HG03095 (cell line): ENCODE measurements around the gene EIF4G3.
"Not testable (repeated sequence)": the region's sequence is repeated elsewhere in the genome, so short reads cannot be mapped to it uniquely, and the experiment has no call there.

Source experiments
- ATAC-seq: cut with Tn5 transposase; IDR thresholded peaks from one replicate; pipeline ENCODE4 v1.9.1; 2021; ENCODE audit warnings: moderate library complexity; ENCODE audit not compliant: unreplicated experiment

EIF4G3 gene

GRCh38 chr1:20885121-20885520, 291.6 kb downstream of the EIF4G3 start:
- no peak for ATAC-seq

DNA sequence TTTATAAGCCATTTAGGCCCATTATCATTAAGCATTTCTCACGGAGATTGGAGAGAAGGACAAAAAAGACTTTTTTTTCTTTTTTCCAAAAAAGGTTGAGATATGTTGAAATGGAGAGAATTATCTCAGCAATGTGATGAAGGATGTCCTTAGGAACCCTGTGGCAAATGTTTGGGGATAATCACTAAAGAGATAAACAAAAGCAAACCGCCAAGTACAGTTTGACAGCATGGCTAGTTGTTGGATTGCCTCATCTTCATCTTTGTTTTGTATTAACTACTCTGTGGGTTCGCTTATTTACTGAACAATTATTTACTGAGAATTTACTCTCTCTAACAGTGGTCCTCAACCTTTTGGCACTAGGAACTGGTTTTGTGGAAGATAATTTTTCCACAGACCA, 292.2 kb downstream of the EIF4G3 start:
- ATAC-seq, result no peak

DNA sequence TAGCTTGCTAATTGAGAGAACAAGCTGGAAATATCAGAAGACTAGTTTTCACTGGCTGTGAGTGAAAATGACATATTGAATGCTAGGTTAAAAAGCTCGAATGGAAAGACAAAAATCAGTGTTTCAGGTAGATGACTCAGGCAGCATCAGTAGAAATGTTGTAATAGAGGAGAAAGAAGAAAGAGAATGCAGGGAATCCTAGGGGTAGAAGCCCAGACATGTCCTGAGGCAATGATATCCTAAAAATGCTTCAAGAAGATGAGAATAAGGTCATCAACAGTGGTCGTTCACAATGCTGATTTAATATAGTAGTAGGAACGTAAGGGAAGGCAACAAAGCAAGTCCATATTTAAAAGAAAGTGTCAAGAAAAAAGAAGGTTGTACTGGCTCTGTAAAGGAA, 292.9 kb downstream of the EIF4G3 start:
- no peak for ATAC-seq

- no peak for ATAC-seq
These were observed 293.9 kb downstream of the EIF4G3 start for GRCh38 chr1:20882837-20883236.

DNA sequence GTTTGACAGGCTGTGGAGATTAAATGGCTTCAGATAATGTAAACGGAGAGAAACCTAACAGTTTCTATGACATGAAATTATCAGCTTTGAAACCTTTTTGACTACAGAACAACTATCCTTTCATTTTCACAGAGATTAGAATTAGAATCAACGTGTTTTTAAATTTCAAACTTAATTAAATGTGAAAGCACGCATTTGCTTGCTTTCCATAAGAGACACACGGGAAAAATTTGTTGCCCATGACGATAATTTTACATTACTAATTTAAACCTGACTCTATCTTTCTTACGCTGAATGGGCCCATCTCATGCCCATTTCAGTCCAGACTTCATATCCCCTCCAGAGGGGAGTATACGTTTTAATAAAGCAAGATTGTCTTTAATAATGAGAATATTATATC, 297.9 kb downstream of the EIF4G3 start:
- no peak for ATAC-seq

DNA sequence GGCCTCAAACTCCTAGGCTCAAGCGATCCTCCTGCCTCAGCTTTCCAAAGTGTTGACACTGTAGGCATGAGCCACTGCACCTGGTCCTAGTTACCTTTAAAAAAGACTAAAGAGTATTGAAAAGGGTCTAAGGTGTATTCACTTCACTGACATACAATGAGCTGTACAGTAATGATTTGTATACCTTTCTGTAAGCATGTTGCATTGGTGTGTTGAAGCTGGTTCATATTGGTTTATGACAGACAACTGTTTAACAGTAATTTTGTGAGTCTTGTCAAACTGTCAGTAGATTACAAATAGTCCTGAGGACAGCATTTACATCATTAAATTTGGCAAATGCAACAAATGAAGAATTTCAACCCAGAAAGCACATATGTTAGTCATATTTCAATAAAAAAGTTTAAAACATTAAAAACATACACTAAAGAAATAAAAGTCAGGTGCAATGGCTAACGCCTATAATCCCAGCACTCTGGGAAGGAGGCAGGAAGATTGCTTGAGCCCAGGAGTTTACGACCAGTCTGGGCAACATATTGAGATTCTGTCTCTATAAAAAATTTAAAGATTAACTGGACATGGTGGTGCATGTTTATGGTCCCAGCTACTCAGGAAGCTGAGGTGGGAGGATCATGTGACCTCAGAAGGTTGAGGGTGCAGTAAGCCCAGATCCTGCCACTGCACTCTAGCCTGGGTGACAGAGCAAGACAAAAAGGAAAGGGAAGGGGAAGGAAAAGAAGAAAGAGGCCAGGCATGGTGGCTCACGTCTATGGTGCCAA, 301.3 kb downstream of the EIF4G3 start:
- no peak for ATAC-seq

- no peak for ATAC-seq
These were observed 303.4 kb downstream of the EIF4G3 start for GRCh38 chr1:20873311-20873710.

GRCh38 chr1:20871419-20871818, 305.3 kb downstream of the EIF4G3 start:
- ATAC-seq, result no peak

DNA sequence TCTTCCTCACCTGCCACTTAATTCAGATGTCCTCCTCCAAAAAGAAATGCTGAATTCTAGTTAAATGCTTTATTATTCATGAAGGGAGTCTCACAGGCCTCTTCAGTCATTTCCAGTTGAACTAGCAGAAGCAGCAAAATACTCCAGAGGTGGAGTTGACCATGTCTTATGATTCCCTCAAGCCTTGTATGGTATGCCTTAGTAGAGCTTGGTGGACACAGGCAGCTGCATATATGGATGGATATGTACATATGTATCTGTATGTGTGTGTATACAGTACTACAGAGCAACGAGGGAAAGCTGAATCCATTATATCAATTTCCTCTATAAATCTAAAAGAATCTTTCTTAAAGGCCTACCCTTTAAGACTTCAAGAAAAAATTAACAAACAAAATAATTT, 306.0 kb downstream of the EIF4G3 start:
- no peak for ATAC-seq

DNA sequence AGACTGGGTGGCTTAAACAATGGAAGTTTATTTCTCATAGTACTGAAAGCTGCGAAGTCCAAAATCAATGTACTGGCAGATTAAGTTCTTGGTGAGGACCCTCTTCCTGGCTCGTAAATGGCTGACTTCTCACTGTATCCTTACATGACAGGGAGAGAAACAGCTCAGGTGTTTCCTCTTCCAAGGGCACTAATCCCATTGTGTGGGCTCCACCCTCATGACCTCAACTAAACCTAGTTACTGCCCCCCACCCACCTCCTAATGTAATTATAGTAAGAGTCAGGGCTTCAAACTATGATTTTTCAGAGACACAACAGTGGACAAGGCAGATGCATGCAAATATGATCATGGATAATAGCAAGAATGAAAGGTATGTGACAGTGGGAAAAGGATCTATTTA, 308.4 kb downstream of the EIF4G3 start:
- no peak for ATAC-seq

- no peak for ATAC-seq
These were observed 308.9 kb downstream of the EIF4G3 start for GRCh38 chr1:20867847-20868246.

DNA sequence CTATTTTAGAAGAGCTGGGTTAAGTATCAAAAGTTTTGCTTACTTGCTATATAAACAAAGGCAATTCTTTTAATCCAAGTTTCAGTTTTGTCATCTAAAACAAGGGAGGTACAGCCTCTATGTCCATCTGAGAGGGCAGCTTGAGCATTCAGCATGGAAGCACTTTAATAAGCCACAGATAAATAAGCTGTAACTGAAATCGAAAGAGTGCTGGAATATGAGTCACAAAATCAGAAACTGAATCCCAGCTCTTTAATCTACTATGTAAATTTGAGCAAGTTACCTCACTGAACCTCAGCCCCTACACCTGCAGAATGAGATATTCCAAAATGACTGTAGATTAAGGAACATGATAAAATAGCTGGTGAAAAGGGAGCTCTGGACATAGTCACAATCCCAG, 309.6 kb downstream of the EIF4G3 start:
- ATAC-seq, result no peak

- no peak for ATAC-seq
These were observed 311.7 kb downstream of the EIF4G3 start for GRCh38 chr1:20865001-20865400.

DNA sequence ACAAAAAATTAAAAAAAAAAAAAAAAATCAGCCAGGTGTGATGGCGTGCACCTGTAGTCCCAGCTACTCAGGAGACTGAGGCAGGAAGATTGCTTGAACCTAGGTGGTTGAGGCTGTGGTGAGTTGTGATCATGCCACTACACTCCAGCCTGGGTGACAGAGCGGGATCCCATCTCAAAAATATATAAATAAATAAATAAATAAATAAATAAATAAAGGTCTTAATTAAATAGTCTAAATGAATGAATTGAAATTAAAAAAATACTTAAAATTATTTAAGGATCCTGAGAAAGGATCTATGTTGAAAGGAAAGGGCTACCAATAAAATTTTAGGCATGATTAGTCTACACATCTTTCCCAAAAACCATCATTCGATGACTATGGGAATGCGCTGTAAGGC, 322.2 kb downstream of the EIF4G3 start:
- ATAC-seq, result no peak

DNA sequence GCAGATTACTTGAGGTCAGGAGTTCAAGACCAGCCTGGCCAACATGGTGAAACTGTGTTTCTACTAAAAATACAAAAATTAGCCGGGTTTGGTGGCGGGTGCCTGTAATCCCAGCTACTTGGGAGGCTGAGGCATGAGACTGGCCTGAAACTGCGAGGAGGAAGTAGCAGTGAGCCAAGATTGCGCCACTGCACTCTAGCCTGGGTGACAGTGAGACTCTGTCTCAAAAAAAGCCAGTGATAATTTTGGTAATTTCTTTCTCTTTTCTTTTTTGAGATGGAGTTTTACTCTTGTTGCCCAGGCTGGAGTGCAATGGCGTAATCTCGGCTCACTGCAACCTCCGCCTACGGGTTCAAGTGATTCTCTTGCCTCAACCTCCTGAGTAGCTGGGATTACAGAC, 324.9 kb downstream of the EIF4G3 start:
- ATAC-seq, result not testable (repeated sequence)

- ATAC-seq, result no peak
These were observed 326.7 kb downstream of the EIF4G3 start for GRCh38 chr1:20850021-20850420.

- no peak for ATAC-seq
These were observed 327.6 kb downstream of the EIF4G3 start for GRCh38 chr1:20849100-20849499.

GRCh38 chr1:20848162-20848561, 328.5 kb downstream of the EIF4G3 start:
- no peak for ATAC-seq

DNA sequence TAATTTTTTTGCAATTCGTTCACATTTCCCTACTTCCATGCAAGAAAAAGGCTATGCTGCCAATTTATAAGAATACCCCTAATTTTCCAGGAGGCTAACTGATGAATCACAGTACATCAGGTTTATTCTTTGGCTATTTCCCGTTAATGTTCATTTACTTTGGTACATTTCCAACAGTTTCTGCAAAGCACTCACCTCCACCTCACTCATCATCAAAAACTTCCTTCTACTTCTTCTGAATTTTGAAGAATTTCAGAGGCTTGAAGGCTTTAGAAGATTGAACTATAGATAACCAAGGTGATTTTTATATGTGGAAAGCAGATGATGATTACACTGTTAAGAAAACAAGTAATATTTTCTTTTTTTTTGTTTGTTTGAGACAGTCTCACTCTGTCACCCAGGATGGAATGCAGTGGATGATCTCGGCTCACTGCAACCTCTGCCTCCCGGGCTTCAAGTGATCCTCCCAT, 329.1 kb downstream of the EIF4G3 start:
- ATAC-seq, result no peak

DNA sequence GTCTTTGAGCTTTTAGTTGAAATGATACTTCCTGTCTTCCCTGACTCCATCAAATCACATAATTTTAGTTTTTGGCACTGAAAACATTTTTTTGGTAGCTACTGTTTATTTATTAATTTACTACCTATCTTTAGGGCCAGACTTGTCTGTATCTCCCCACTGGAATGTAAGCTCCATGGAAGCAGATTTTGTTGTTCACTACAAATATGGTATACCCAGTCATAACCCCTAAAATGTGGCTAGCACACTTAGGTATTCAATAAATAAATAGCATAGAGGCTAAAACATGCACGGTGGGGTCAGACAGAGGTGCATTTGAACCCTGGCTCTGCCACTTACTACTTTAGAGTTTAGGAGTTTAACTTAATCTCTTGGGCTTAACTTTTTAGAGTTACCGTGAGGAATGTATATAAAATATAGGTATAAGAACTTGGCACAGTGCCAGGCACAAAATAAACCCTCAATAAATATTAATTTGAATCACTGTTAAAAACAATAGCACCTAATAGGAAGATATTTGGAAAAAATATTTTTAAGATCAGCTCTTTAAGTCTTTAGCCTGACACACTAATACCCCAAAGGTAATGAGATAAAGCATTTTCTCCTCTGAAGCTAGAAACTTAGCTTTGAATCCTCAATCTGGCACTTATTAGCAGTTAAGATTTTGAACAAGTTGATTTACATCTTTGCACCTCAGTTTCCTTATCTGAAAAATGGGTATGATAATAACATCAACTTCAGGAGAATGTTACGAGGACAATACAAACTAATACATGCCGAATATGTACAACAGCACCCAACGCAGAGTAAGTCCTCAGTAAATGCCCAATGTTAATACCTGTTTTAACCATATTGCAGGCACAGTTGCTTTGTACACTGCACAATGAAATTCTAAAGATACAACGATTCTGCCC, 330.0 kb downstream of the EIF4G3 start:
- ATAC-seq, result no peak

DNA sequence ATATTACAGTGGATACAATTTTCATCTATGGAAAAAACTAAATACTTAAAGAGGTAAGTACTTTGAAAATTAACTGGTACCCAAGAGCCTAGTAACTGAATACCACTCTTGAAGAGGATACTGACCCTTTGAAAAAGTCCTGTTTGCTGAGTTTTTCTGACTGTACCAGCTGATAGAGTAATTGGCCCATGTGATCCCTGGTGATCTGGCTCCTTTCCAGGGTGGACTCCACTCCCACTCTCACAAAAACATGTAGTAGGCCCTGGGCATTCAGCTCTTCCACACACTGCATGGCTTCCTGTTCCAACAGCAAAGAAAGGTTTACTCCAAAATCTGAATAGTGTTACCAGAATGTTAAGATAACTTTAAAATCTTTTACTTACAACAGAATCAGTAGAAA, 336.0 kb downstream of the EIF4G3 start:
- ATAC-seq, result no peak

DNA sequence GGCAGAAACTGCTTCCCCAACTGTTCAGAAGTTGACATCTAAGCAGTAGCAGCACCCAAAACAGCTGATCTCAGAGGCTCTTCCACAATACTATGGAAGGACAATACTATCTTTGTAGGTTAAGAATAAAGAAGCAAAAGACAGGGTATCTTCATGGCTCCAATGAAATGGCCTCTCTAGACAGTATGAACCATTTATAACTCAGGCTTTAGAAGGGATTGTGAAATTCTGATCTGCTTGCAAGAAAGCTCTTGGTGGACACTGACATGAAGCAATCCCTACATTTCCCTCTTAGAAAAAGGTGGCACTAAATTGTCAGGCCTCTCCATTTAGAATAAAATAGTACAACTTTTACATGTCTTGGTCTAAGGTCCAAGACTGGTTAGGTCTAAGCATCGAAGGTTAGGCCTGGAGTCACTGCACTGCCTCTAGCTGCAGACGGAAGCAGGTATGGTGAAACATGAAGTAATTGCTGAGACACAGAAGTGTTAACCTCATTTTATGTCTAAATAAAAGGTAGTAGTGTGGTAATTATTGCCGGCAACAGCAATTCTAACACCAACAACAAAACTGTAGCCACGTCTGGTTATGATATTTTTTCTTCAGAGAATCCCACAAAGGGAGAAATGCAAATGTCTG, 339.0 kb downstream of the EIF4G3 start:
- ATAC-seq, result no peak
